GM12878 (cell line): ENCODE measurements around the gene USP16. TPM values are rescaled to one million over a fixed set of nuclear protein-coding genes. Genes with fewer than 3 reads are reported as not detected.
"Not testable (repeated sequence)": the region's sequence is repeated elsewhere in the genome, so short reads cannot be mapped to it uniquely, and the experiment has no call there.

Source experiments
- ATAC-seq: fragments of 200-7000 bp; cut with Tn5 transposase; 3 replicates; pipeline ENCODE4 v1.9.1; 2020; ENCODE audit warnings: mild to moderate bottlenecking, moderate library complexity
- BruUV-seq: library from RNA; stranded (reverse); fragments of 400-500 nt; replicated peaks from 2 replicates; lab custom pipeline; 2021; lab: Mats Ljungman, UMichigan
- CTCF ChIA-PET: fragments of 300-600 bp; sonication (Branson Sonifier 250); formaldehyde crosslinking; extraction: SDS; loops from one replicate; lab custom pipeline; 2021; ENCODE audit warnings: inconsistent platforms; lab: Yijun Ruan, JAX
- POLR2A ChIA-PET: fragments of 350-600 bp; formaldehyde crosslinking; extraction: SDS; loops from one replicate; lab custom pipeline; 2021; ENCODE audit warnings: inconsistent platforms; lab: Charles Lee
- RAD21 ChIA-PET: fragments of 300-600 bp; sonication (Branson Sonifier 250); formaldehyde crosslinking; loops from one replicate; lab custom pipeline; 2023; ENCODE audit warnings: antibody characterized with exemption; ENCODE audit not compliant: unreplicated experiment; lab: Charles Lee
- SMC1A ChIA-PET: fragments of 300-600 bp; sonication (Branson Sonifier 250); formaldehyde crosslinking; loops from one replicate; lab custom pipeline; 2023; ENCODE audit not compliant: unreplicated experiment, uncharacterized antibody; lab: Charles Lee
- DNase-seq: peaks from one replicate; pipeline ENCODE4 v3.0.0-alpha.2; 2011; ENCODE audit warnings: low read depth, low spot score
- FAIRE-seq: peaks from 3 replicates; lab custom pipeline; 2011; peaks lifted over from hg19 to GRCh38; lab: Jason Lieb, UNC
- H2AFZ ChIP-seq: 2 replicates; pipeline ENCODE4 v1.6.0; 2011; ENCODE audit warnings: low read depth, low read length, control low read depth; ENCODE audit not compliant: control insufficient read depth
- H3K27ac ChIP-seq: 2 replicates; pipeline ENCODE4 v1.5.1; 2011; ENCODE audit warnings: control low read depth; ENCODE audit not compliant: control insufficient read depth, insufficient read depth
- H3K27me3 ChIP-seq, 2 experiments: replicated peaks in 1 of 2; 2 replicates each; pipeline versions ENCODE4 v1.6.0 to v1.6.1; 2011; ENCODE audit warnings: low read length in 1 of 2; ENCODE audit not compliant: control insufficient read depth in 2 of 2, insufficient read depth in 2 of 2
- H3K36me3 ChIP-seq, 2 experiments: 2 replicates each; pipeline ENCODE4 v1.5.1; 2011; ENCODE audit warnings: low read length in 1 of 2; ENCODE audit not compliant: control insufficient read depth in 2 of 2, insufficient read depth in 2 of 2
- H3K4me1 ChIP-seq: 2 replicates; pipeline ENCODE4 v1.6.1; 2011; ENCODE audit warnings: mild to moderate bottlenecking, low read length, moderate library complexity, mixed read lengths; ENCODE audit not compliant: control insufficient read depth, insufficient read depth
- H3K4me2 ChIP-seq: 2 replicates; pipeline ENCODE4 v1.6.0; 2011; ENCODE audit warnings: control low read depth; ENCODE audit not compliant: control insufficient read depth, insufficient read depth
- H3K4me3 ChIP-seq: fragments of 200-600 bp; sonication (generic); 2 replicates; pipeline ENCODE4 v1.5.1; 2016
- H3K79me2 ChIP-seq: 2 replicates; pipeline ENCODE4 v1.6.0; 2011; ENCODE audit warnings: low read length; ENCODE audit not compliant: control insufficient read depth, insufficient read depth
- H3K9ac ChIP-seq: 2 replicates; pipeline ENCODE4 v1.8.0; 2011; ENCODE audit warnings: low read length, control low read depth, mixed read lengths; ENCODE audit not compliant: control insufficient read depth, insufficient read depth
- H3K9me3 ChIP-seq: replicated peaks from 3 replicates; pipeline ENCODE4 v1.5.1; 2011; ENCODE audit warnings: mild to moderate bottlenecking, low read length; ENCODE audit not compliant: control insufficient read depth, insufficient read depth
- H4K20me1 ChIP-seq: 2 replicates; pipeline ENCODE4 v1.6.0; 2011; ENCODE audit not compliant: control insufficient read depth, insufficient read depth
- BMI1 ChIP-seq: fragments of 450-650 bp; IDR thresholded peaks from 2 replicates; pipeline ENCODE4 v1.6.1; 2016; ENCODE audit warnings: mild to moderate bottlenecking, moderate library complexity, borderline replicate concordance
- CHD4 ChIP-seq: fragments of 200-600 bp; sonication (generic); IDR thresholded peaks from 2 replicates; pipeline ENCODE4 v1.6.1; 2016; ENCODE audit warnings: mild to moderate bottlenecking
- E2F8 ChIP-seq: fragments of 450-650 bp; IDR thresholded peaks from 2 replicates; pipeline ENCODE4 v1.6.1; 2018; ENCODE audit warnings: mild to moderate bottlenecking, low read depth, moderate library complexity; ENCODE audit not compliant: partially characterized antibody
- KAT2A ChIP-seq: conservative IDR thresholded peaks from 2 replicates; pipeline ENCODE4 v1.6.1; 2011; ENCODE audit warnings: low read depth, low read length; ENCODE audit not compliant: control insufficient read depth
- RFX5 ChIP-seq: IDR thresholded peaks from 2 replicates; pipeline ENCODE4 v1.6.1; 2011; ENCODE audit warnings: low read depth, low read length, improper control_type of control experiment
- WGBS: methylation state at CpG from one replicate; pipeline ENCODE4 v1.1.6; 2016; ENCODE audit warnings: low lambda C conversion rate; ENCODE audit not compliant: insufficient replicate concordance, insufficient coverage; ENCODE audit errors: missing lambda C conversion rate; 5-methylcytosine and 5-hydroxymethylcytosine counted together
- in situ Hi-C: fragments of 300-500 bp; cut with MboI; formaldehyde crosslinking; loops from 9 replicates; pipeline ENCODE4 v1.14.3; 2018; ENCODE audit warnings: mixed read lengths
- intact Hi-C: fragments of 100-400 bp; cut with micrococcal nuclease; formaldehyde crosslinking; loops from one replicate; pipeline ENCODE4 v1.14.2; 2022; ENCODE audit not compliant: unreplicated experiment
- polyA plus RNA-seq, 11 experiments: library from polyadenylated mRNA; depleted of rRNA in 4 of 11; unstranded in 6 of 11; stranded (reverse) in 5 of 11; fragments of >200 nt; fragmentation: Nextera tagmentation in 4 of 11; fragmentation: Illumina TruSeq in 1 of 11; extraction: Ambion mirVana in 4 of 11; extraction: Trizol in 1 of 11; gene quantifications; 1 replicate in 1 of 11; 2 replicates in 10 of 11; pipeline versions ENCODE4 v1.2.1 to v1.2.3, GENCODE V29; 2011 to 2016; ENCODE audit warnings: inconsistent platforms in 2 of 11, missing spikeins in 2 of 11, low read depth in 1 of 11
- total RNA-seq, 4 experiments: library from RNA; depleted of rRNA in 3 of 4; stranded (reverse); fragments of >200 nt in 3 of 4; fragmentation: Illumina TruSeq in 1 of 4; extraction: Trizol in 1 of 4; gene quantifications; 2 replicates each; pipeline versions ENCODE4 v1.2.1 to v1.2.3, GENCODE V29; 2013 to 2021

The USP16 gene
- total and polyA plus RNA-seq, 10 of the 15 experiments (the other 5 are each of a cell fraction or from before 2014, with no cell fraction given), result 29.5 to 68.7 (median 52.3) TPM

- no peak for TF ChIP-seq E2F8
- no peak for TF ChIP-seq BMI1
- TF ChIP-seq RFX5, result no peak
- no peak for TF ChIP-seq KAT2A
- TF ChIP-seq CHD4, result no peak
Observed at GRCh38 chr21:29008367-29008766, 16.1 kb upstream of the USP16 start (continued).

GRCh38 chr21:29011236-29011635, 13.2 kb upstream of the USP16 start:
- H3K9ac ChIP-seq, H2AFZ ChIP-seq, H3K79me2 ChIP-seq, in situ Hi-C loops, H3K4me1 ChIP-seq, H4K20me1 ChIP-seq, H3K4me3 ChIP-seq, BruUV-seq, CTCF ChIA-PET, intact Hi-C loops, H3K4me2 ChIP-seq, RAD21 ChIA-PET, H3K36me3 ChIP-seq, FAIRE-seq, SMC1A ChIA-PET, H3K27me3 ChIP-seq, DNase-seq, H3K27ac ChIP-seq, ATAC-seq, H3K9me3 ChIP-seq, POLR2A ChIA-PET: not testable (repeated sequence)
- 92% methylated on average over 15 of the region's 30 CpGs for WGBS
